Peyer's patch (tissue), 4 donors: ENCODE measurements around the gene EDARADD. TPM values are rescaled to one million over a fixed set of nuclear protein-coding genes. Genes with fewer than 3 reads are reported as not detected.

ENCODE experiments used
- DNase-seq, 3 donors: peaks; one replicate each; pipeline ENCODE4 v3.0.0-alpha.2; 2017 to 2019
- H3K27ac ChIP-seq, 4 donors: fragments of 200-600 bp; sonication (generic); one replicate each; pipeline ENCODE4 v1.5.1; 2016 to 2019
- H3K27me3 ChIP-seq, 2 donors: fragments of 200-600 bp; sonication (generic); one replicate each; pipeline ENCODE4 v1.5.1; 2019
- H3K36me3 ChIP-seq, 3 donors: fragments of 200-600 bp; sonication (generic); one replicate each; pipeline ENCODE4 v1.5.1; 2016 to 2019
- H3K4me1 ChIP-seq, 4 donors: fragments of 200-600 bp; sonication (generic); one replicate each; pipeline ENCODE4 v1.5.1; 2016 to 2019
- H3K4me3 ChIP-seq, 4 donors: fragments of 200-600 bp; sonication (generic); 1 replicate in 3 of 4; 2 replicates in 1 of 4; pipeline ENCODE4 v1.5.1; 2016 to 2019; ENCODE audit warnings: mild to moderate bottlenecking in 1 of 4
- H3K9me3 ChIP-seq, 4 donors: fragments of 200-600 bp; sonication (generic); one replicate each; pipeline ENCODE4 v1.5.1; 2016 to 2019; ENCODE audit warnings: mild to moderate bottlenecking in 1 of 4
- POLR2A ChIP-seq, 2 donors: fragments of 450-650 bp; IDR thresholded peaks; one replicate each; pipeline ENCODE4 v1.5.1; 2017; ENCODE audit warnings: antibody characterized with exemption in 2 of 2, mild to moderate bottlenecking in 2 of 2, moderate library complexity in 2 of 2
- total RNA-seq, 4 donors: library from RNA; depleted of rRNA; stranded (reverse); fragments of >200 nt; gene quantifications; one replicate each; pipeline ENCODE4 v1.1.0, GENCODE V29; 2016
- TF ChIP-seq, protein P1 (sequence below), 6 experiments: fragments of 450-650 bp in 4 of 6; fragments of 200-600 bp in 2 of 6; sonication (generic) in 1 of 6; IDR thresholded peaks; one replicate each; pipeline ENCODE4 v1.5.1; 2017 to 2019; ENCODE audit warnings: antibody characterized with exemption in 6 of 6, mild to moderate bottlenecking in 3 of 6, moderate library complexity in 1 of 6

Gene EDARADD
- total RNA-seq, 4 donors from 2014 or later: not detected

DNA sequence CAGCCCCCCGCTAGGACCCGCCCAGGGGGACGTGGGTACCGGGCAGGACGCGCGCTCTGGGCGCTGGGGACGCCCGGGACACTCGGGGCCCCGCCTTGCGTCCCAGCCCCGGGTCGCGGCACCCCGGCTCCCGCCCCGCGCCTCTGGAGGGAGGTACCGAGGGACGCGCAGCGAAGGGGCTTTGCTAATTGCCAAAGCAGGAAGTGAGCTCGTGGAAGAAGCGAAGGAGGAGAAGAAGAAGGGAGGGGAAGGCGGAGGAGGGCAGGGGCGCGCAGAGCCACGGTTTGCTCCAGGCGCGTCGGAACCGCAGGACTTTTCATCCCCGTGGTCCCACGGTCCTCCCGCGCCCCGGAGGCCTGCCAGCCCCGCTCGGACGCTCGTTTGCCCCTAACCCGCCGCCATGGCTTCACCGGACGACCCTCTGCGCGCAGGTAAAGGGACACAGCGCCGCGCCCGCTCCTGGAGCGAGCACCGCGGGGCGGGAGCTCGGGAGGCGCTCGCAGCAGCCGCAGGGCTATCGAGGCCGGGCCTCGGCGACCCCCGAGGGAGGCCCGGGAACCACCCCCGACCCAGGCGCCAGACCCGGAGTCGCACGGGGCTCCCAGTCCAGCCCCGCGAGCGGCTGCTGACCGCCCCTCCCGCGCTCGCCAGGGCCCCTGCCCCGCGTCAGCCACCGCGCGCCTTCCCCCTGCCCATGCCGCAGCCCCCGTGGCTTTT is 1.3 kb downstream of the EDARADD start:
- no peak for TF ChIP-seq POLR2A (IDR thresholded peaks at IDR 0.05)
- TF ChIP-seq, protein P1, sequence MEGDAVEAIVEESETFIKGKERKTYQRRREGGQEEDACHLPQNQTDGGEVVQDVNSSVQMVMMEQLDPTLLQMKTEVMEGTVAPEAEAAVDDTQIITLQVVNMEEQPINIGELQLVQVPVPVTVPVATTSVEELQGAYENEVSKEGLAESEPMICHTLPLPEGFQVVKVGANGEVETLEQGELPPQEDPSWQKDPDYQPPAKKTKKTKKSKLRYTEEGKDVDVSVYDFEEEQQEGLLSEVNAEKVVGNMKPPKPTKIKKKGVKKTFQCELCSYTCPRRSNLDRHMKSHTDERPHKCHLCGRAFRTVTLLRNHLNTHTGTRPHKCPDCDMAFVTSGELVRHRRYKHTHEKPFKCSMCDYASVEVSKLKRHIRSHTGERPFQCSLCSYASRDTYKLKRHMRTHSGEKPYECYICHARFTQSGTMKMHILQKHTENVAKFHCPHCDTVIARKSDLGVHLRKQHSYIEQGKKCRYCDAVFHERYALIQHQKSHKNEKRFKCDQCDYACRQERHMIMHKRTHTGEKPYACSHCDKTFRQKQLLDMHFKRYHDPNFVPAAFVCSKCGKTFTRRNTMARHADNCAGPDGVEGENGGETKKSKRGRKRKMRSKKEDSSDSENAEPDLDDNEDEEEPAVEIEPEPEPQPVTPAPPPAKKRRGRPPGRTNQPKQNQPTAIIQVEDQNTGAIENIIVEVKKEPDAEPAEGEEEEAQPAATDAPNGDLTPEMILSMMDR (IDR thresholded peaks at IDR 0.05): no peak
- peak overlapping the region; percentile 38 to 68 (median 61) for H3K4me3 ChIP-seq
- peak overlapping the region in 3 of 4 donors; percentile 46 to 52 (median 48) for H3K27ac ChIP-seq
- no peaks in the 10 kb centered on the region for H3K36me3 ChIP-seq
- DNase-seq: peak in 1 of 3 donors; percentile 49
- H3K9me3 ChIP-seq: no peaks in the 10 kb centered on the region
- H3K4me1 ChIP-seq: peaks cover 0 to 19% (median 0%) of the 10 kb centered on the region in 4 donors
- peaks cover 0 to 15% of the 10 kb centered on the region in 2 donors for H3K27me3 ChIP-seq

DNA sequence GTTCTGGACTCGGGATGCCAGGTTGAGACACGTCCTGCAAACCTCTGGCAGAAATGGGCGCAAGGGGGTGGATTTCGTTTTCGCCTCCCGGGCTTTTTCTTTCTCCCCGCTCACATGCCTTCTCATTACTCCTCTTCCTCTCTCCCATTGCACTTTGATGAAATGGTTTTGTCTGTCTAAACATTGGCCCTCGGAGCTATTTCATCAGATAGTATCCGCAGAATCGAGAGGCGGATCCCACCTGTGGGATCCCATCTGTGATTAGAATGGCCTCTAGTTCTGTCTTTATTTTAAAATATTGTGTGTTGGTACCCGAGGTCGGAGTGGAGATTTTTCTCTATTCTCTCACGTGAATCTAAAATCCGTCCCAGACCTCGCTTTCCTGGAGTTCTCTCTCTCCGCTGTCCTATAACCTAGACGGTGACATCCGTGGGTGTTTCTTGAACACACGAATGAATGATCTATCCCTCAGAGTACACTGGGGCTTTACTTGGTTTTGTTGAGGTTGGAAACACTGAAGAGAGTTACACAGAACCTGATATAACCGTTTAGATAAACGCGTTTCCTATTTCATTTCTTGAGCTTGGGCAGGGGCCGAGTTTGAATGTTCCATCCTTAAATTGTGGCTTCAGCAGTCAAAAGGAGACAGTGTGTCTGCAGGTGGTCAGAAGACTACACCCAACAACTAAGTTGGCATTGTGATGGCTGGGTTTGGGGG is 2.0 kb downstream of the EDARADD start:
- peak overlapping the region; percentile 38 to 68 (median 61) for H3K4me3 ChIP-seq
- DNase-seq: no peak
- no peaks in the 10 kb centered on the region for H3K9me3 ChIP-seq
- H3K36me3 ChIP-seq: no peaks in the 10 kb centered on the region
- peaks cover 0 to 19% (median 0%) of the 10 kb centered on the region in 4 donors for H3K4me1 ChIP-seq
- TF ChIP-seq POLR2A (IDR thresholded peaks at IDR 0.05): no peak
- TF ChIP-seq, protein P1 (IDR thresholded peaks at IDR 0.05): no peak
- H3K27me3 ChIP-seq: peaks cover 0 to 15% of the 10 kb centered on the region in 2 donors
- H3K27ac ChIP-seq: peak overlapping the region in 2 of 4 donors; percentile 48 to 52

DNA sequence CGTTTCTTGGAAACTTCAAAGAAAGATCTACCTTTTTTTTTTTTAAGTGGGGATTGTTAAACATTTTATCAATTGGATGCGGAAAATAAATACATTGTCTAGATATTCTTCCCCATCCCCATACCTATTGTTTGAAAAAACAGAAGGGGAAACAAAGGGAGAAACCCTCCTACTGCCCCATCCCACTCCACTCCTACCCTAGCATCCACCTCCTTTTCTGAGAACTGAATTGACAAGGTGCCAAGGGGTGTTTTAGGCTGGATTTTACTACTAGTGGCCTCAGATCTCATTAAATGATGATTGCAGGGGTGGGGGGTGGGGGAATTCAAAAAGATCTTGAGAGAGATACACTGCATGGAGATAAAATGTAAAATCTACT is 2.6 kb downstream of the EDARADD start:
- no peak overlapping the region for H3K4me3 ChIP-seq
- peaks cover 0 to 15% of the 10 kb centered on the region in 2 donors for H3K27me3 ChIP-seq
- no peaks in the 10 kb centered on the region for H3K9me3 ChIP-seq
- H3K4me1 ChIP-seq: peaks cover 0 to 19% (median 0%) of the 10 kb centered on the region in 4 donors
- DNase-seq: no peak
- TF ChIP-seq, protein P1 (IDR thresholded peaks at IDR 0.05): no peak
- TF ChIP-seq POLR2A (IDR thresholded peaks at IDR 0.05): no peak
- H3K36me3 ChIP-seq: no peaks in the 10 kb centered on the region
- no peak overlapping the region for H3K27ac ChIP-seq

DNA sequence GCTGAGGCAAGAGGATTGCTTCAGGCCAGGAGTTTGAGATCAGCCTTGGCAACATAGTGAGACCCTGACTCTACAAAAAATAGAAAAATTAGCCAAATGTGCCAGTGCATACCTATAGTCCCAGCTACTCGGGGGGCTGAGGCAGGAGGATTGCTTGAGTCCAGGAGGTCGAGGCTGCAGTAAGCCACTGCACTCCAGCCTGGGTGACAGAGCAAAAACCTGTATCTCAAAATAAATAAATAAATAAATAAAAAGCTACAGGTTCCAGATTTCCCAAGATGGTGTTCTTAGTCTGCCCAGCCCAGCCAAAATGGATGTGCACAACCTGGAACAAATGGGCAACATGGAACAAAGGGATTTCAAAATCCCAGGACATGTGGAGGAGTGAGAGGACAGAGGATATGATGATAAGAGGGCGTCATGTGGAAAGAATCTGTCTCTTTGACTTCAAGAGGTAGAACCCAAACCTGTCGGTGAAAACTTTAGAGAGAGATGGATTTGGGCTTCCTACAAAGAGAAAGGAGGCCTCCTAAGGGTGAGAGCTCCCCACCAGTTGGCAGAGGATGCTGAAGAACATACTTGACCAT is 3.2 kb downstream of the EDARADD start:
- no peak overlapping the region for H3K4me3 ChIP-seq
- H3K27me3 ChIP-seq: peaks cover 0 to 15% of the 10 kb centered on the region in 2 donors
- H3K27ac ChIP-seq: no peak overlapping the region
- TF ChIP-seq, protein P1 (IDR thresholded peaks at IDR 0.05): no peak
- no peak for TF ChIP-seq POLR2A (IDR thresholded peaks at IDR 0.05)
- H3K9me3 ChIP-seq: no peaks in the 10 kb centered on the region
- DNase-seq: no peak
- H3K36me3 ChIP-seq: no peaks in the 10 kb centered on the region
- H3K4me1 ChIP-seq: peaks cover 0 to 19% (median 0%) of the 10 kb centered on the region in 4 donors

DNA sequence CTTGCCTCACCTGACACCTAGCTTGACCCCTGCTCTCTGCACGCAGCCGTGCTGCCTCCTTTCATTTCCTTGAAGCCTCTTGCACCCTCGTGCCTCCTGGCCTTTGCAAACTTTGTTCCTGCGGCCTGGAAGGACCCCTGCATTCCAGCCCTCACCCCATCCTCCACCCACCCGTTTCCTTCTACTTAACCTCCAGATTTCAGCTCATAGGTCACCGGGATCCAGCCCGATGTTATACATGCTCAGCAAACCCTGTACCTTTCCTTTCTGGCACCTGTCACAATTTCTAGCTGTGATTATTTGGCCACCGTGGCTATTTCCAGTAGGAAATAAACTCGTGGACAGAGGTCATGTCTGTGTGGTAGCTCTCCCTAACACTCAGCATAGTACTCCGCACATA is 4.5 kb downstream of the EDARADD start:
- no peak overlapping the region for H3K27ac ChIP-seq
- no peak overlapping the region for H3K4me3 ChIP-seq
- peaks cover 0 to 19% (median 0%) of the 10 kb centered on the region in 4 donors for H3K4me1 ChIP-seq
- H3K36me3 ChIP-seq: no peaks in the 10 kb centered on the region
- H3K9me3 ChIP-seq: no peaks in the 10 kb centered on the region
- H3K27me3 ChIP-seq: peaks cover 0 to 15% of the 10 kb centered on the region in 2 donors
- no peak for TF ChIP-seq POLR2A (IDR thresholded peaks at IDR 0.05)
- TF ChIP-seq, protein P1 (IDR thresholded peaks at IDR 0.05): no peak
- DNase-seq: no peak
